Endothelial cell of umbilical vein (primary cell): Measurements from ENCODE around the gene RGPD3. TPM values are rescaled to one million over a fixed set of nuclear protein-coding genes. Genes with fewer than 3 reads are reported as not detected.
A peak's percentile ranks its signal among the peaks of the same experiment; 100 is the strongest.
"Not testable (repeated sequence)": the region's sequence is repeated elsewhere in the genome, so short reads cannot be mapped to it uniquely, and the experiment has no call there.

Source experiments
- BruUV-seq: library from RNA; stranded (reverse); fragments of 400-500 nt; replicated peaks from 2 replicates; lab custom pipeline; 2021; lab: Mats Ljungman, UMichigan
- CTCF ChIA-PET: fragments of 300-600, 350-600 bp; sonication (Branson Sonifier 250); formaldehyde crosslinking; loops from one replicate; lab custom pipeline; 2021; ENCODE audit warnings: antibody characterized with exemption, inconsistent platforms; lab: Charles Lee
- POLR2A ChIA-PET: fragments of 300-600, 350-600 bp; sonication (Branson Sonifier 250); formaldehyde crosslinking; loops from one replicate; lab custom pipeline; 2021; ENCODE audit warnings: antibody characterized with exemption, inconsistent platforms; lab: Charles Lee
- DNase-seq: peaks from one replicate; pipeline ENCODE4 v3.0.0-alpha.2; 2011; ENCODE audit warnings: low read depth, low spot score
- FAIRE-seq: peaks from 2 replicates; lab custom pipeline; 2011; peaks lifted over from hg19 to GRCh38; lab: Jason Lieb, UNC
- H2AFZ ChIP-seq: 2 replicates; pipeline ENCODE4 v1.6.0; 2012; ENCODE audit warnings: low read depth, low read length, control low read depth, inconsistent platforms
- H3K27ac ChIP-seq: 2 replicates; pipeline ENCODE4 v1.5.1; 2011; ENCODE audit warnings: low read depth, mild to moderate bottlenecking, control low read depth, low read length, moderate library complexity; ENCODE audit not compliant: insufficient read depth
- H3K27me3 ChIP-seq, 2 experiments: 2 replicates each; pipeline versions ENCODE4 v1.6.0 to v1.6.1; 2011; ENCODE audit warnings: low read length in 2 of 2, mixed read lengths in 1 of 2; ENCODE audit not compliant: control insufficient read depth in 2 of 2, insufficient read depth in 2 of 2
- H3K36me3 ChIP-seq, 2 experiments: 2 replicates in 1 of 2; 3 replicates in 1 of 2; pipeline ENCODE4 v1.5.1; 2011; ENCODE audit warnings: low read length in 2 of 2, mild to moderate bottlenecking in 1 of 2, moderate library complexity in 1 of 2; ENCODE audit not compliant: control insufficient read depth in 2 of 2, insufficient read depth in 2 of 2; ENCODE audit errors: extremely low read depth in 1 of 2
- H3K4me1 ChIP-seq: 3 replicates; pipeline ENCODE4 v1.5.1; 2011; ENCODE audit warnings: mild to moderate bottlenecking, low read length; ENCODE audit not compliant: control insufficient read depth, insufficient read depth; ENCODE audit errors: extremely low read depth
- H3K4me2 ChIP-seq: 2 replicates; pipeline ENCODE4 v1.6.1; 2011; ENCODE audit warnings: low read length, control low read depth, mixed read lengths; ENCODE audit not compliant: insufficient read depth
- H3K4me3 ChIP-seq, 3 experiments: fragments of 200-600 bp in 1 of 3; sonication (generic), shearing (Covaris generic) in 1 of 3; replicated peaks in 1 of 3; 2 replicates each; pipeline ENCODE4 v1.5.1; 2011 to 2016; ENCODE audit warnings: control low read depth in 3 of 3, low read length in 3 of 3, mild to moderate bottlenecking in 2 of 3, inconsistent platforms in 1 of 3, low read depth in 1 of 3, moderate library complexity in 1 of 3; ENCODE audit not compliant: insufficient read depth in 1 of 3
- H3K79me2 ChIP-seq: 2 replicates; pipeline ENCODE4 v1.6.0; 2012; ENCODE audit warnings: low read length, inconsistent platforms; ENCODE audit not compliant: control insufficient read depth, insufficient read depth
- H3K9ac ChIP-seq: replicated peaks from 2 replicates; pipeline ENCODE3; 2011; ENCODE audit warnings: low read length, control low read depth; ENCODE audit not compliant: insufficient read depth; ENCODE audit errors: extremely low read depth
- H3K9me1 ChIP-seq: replicated peaks from 3 replicates; pipeline ENCODE4 v1.6.0; 2011; ENCODE audit warnings: mild to moderate bottlenecking, low read length; ENCODE audit not compliant: control insufficient read depth, insufficient read depth; ENCODE audit errors: extremely low read depth
- H3K9me3 ChIP-seq: replicated peaks from 2 replicates; pipeline ENCODE4 v1.5.1; 2012; ENCODE audit warnings: low read length, inconsistent platforms; ENCODE audit not compliant: control insufficient read depth, insufficient read depth
- H4K20me1 ChIP-seq: replicated peaks from 2 replicates; pipeline ENCODE3; 2011; ENCODE audit warnings: mild to moderate bottlenecking, low read length; ENCODE audit not compliant: control insufficient read depth, insufficient read depth; ENCODE audit errors: extremely low read depth
- dilution Hi-C: fragments of 300-500 bp; cut with MboI; formaldehyde crosslinking; loops from one replicate; pipeline ENCODE4 v1.15.0; 2019; ENCODE audit warnings: low sequenced_read_pairs; ENCODE audit not compliant: extremely low pct_ligation_motif_present
- intact Hi-C: fragments of 100-400 bp; cut with micrococcal nuclease; formaldehyde crosslinking; loops from one replicate; pipeline ENCODE4 v1.10.0; 2022
- polyA plus RNA-seq, 4 experiments: library from polyadenylated mRNA; depleted of rRNA in 3 of 4; stranded (reverse) in 3 of 4; unstranded in 1 of 4; fragments of >200 nt; gene quantifications; 2 replicates each; pipeline versions ENCODE4 v1.2.1 to v1.2.3, GENCODE V29; 2011 to 2012; ENCODE audit warnings: missing spikeins in 1 of 4
- total RNA-seq: library from RNA; stranded (reverse); gene quantifications from 2 replicates; pipeline ENCODE4 v1.2.3, GENCODE V29; 2021

Gene RGPD3
- total and polyA plus RNA-seq, 2 donors (not counting 3 experiments of a cell fraction or from before 2014, with no cell fraction given): 0.04 TPM; not detected in 1

DNA sequence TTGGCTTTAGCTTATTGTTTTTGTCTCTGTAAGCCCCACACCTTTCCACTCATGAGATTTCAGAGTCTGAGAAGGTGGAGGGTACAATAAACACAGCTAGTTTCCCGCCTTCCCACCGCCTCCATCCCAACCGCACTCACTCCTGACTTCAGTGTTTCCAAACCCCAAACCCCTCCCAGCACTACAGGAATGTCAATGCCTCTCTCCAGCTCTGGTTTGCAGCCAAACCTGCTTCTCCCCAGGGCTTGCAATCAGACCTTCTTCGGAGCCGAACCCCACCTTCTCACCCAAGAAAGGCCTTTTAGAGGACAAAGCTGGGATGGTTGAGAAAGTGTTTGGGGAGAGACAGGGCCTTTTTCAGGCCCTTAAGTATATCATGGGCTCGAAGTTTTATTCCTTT, 24.7 kb upstream of the RGPD3 start:
- CTCF ChIA-PET, intact Hi-C loops, H3K36me3 ChIP-seq, DNase-seq, H3K27me3 ChIP-seq, POLR2A ChIA-PET, H2AFZ ChIP-seq, H3K4me2 ChIP-seq, H3K9me1 ChIP-seq, H3K79me2 ChIP-seq, dilution Hi-C loops, H3K9ac ChIP-seq, H3K9me3 ChIP-seq, H3K27ac ChIP-seq, H4K20me1 ChIP-seq, H3K4me1 ChIP-seq, H3K4me3 ChIP-seq, FAIRE-seq, BruUV-seq: not testable (repeated sequence)

DNA sequence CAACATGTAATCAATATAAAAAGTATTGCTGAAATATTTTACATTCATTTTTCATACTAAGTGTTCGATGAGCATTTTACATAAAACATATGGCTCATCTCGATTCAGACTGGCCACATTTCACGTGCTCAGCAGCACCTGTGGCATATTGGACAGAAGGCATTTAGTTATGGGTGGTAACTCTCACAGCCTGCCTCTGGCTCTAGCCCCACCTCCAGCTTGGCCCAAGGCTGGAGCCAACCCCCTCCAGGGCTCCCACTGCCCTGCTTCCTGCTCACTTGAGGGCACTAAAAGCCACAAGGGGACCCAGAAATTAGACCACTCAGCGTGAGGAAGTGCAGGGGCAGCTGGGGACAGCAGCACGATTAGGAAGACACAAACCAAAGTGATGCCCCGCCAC, 24.2 kb upstream of the RGPD3 start:
- H4K20me1 ChIP-seq, H3K36me3 ChIP-seq, FAIRE-seq, H3K4me3 ChIP-seq, BruUV-seq, H3K4me2 ChIP-seq, H3K79me2 ChIP-seq, H3K9ac ChIP-seq, H3K4me1 ChIP-seq, H2AFZ ChIP-seq, H3K9me3 ChIP-seq, POLR2A ChIA-PET, CTCF ChIA-PET, H3K27ac ChIP-seq, intact Hi-C loops, dilution Hi-C loops, H3K9me1 ChIP-seq, DNase-seq, H3K27me3 ChIP-seq: not testable (repeated sequence)

DNA sequence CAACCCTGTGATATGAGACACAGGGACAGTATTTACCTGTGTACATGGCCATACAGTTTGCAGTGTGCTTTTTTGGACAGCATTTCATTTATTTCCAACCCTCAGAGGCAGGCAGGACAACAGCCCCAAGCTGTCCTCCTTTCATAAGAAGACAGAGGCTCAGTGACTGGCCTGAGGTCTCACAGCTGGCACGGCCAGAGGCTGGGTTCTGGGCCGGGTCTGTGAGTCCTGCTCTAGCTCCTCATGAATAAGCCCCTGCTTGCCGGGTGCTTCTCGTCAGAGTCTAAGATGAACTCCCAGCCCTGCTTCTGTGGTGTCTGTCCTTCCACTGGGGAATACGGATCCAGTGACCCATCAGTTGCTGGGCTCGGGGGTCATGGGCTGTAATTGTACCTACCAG, 21.5 kb upstream of the RGPD3 start:
- H3K27ac ChIP-seq, H2AFZ ChIP-seq, CTCF ChIA-PET, H3K79me2 ChIP-seq, intact Hi-C loops, H3K36me3 ChIP-seq, H3K4me3 ChIP-seq, BruUV-seq, H3K4me2 ChIP-seq, H3K27me3 ChIP-seq, H3K9ac ChIP-seq, dilution Hi-C loops, POLR2A ChIA-PET, FAIRE-seq, H3K9me3 ChIP-seq, H3K9me1 ChIP-seq, H3K4me1 ChIP-seq, H4K20me1 ChIP-seq, DNase-seq: not testable (repeated sequence)

DNA sequence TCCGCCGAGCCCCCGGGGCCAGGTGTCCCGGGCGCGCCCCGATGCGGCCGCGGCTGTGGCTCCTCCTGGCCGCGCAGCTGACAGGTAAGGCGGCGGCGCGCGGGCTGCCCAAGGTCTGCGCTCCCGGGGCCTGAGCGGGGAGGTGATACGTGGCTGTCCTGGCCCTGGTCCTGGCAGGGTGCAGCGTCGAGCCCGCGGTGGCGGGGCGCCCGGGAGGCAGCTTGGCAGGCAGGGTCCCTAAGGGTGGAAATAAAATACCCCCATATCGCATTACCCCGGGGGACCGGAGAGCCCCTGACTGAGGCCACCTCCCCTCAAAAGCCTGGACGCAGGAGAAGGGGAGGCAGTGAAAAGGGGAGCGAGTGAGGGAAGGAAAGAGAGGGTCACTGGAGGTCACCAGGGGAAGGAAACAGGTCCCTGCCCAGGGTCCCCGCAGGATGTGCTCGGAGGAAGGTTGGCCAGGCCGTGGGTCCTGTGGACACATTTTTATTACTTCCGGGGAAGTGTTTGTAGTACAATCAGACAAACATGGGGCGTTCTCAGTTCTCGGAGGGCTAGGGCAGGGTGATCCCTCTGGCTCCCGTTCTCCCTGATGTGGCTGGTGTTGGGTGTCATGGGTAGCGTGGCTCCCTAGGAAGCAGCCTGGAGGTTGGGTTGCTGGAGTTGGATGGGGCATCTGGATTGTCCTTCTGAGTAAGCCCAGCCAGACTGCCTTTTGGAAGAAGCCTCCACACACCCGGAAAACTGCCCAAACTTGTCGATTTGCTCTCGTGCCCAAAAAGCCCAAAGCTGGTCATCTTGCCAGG, 19.4 kb upstream of the RGPD3 start:
- peak; percentile 8 for FAIRE-seq
- H4K20me1 ChIP-seq, H3K4me2 ChIP-seq, H3K9ac ChIP-seq, BruUV-seq, CTCF ChIA-PET, H3K4me1 ChIP-seq, H2AFZ ChIP-seq, DNase-seq, H3K36me3 ChIP-seq, dilution Hi-C loops, H3K4me3 ChIP-seq, H3K9me1 ChIP-seq, POLR2A ChIA-PET, H3K27ac ChIP-seq, H3K9me3 ChIP-seq, H3K79me2 ChIP-seq, intact Hi-C loops, H3K27me3 ChIP-seq: not testable (repeated sequence)
